ENCODE data around the gene RIC8A.
A peak's percentile ranks its signal among the peaks of the same experiment; 100 is the strongest.

The RIC8A gene

GRCh38 chr11:204587-205109 lies 2.9 kb upstream of the RIC8A start:
- no peak for DNase-seq

- DNase-seq = no peak
These were observed 2.1 kb upstream of the RIC8A start for GRCh38 chr11:205221-206001.

GRCh38 chr11:206002-206384 lies 1.5 kb upstream of the RIC8A start:
- DNase-seq = no peak

- no peak for DNase-seq
These were observed 841 bp upstream of the RIC8A start for GRCh38 chr11:206526-207207.

GRCh38 chr11:207863-208180 lies 314 bp downstream of the RIC8A start:
- no peak for DNase-seq

- peak; percentile 24 for DNase-seq
These were observed 841 bp downstream of the RIC8A start for GRCh38 chr11:208181-208916.

GRCh38 chr11:208917-209260 lies 1.4 kb downstream of the RIC8A start:
- DNase-seq = no peak

- no peak for DNase-seq
These were observed 2.0 kb downstream of the RIC8A start for GRCh38 chr11:209275-210121.

- DNase-seq = peak; percentile 28
These were observed 2.8 kb downstream of the RIC8A start for GRCh38 chr11:210122-210802.

- DNase-seq = no peak
These were observed 3.3 kb downstream of the RIC8A start for GRCh38 chr11:210803-211180.

- DNase-seq = no peak
These were observed 3.8 kb downstream of the RIC8A start for GRCh38 chr11:211295-211694.

GRCh38 chr11:211741-212140 lies 4.2 kb downstream of the RIC8A start:
- no peak for DNase-seq

GRCh38 chr11:212150-213100 lies 4.9 kb downstream of the RIC8A start:
- no peak for DNase-seq

GRCh38 chr11:213111-213510 lies 5.6 kb downstream of the RIC8A start:
- DNase-seq = no peak

GRCh38 chr11:214083-214482 lies 6.6 kb downstream of the RIC8A start:
- no peak for DNase-seq

GRCh38 chr11:215581-216037 lies 8.1 kb downstream of the RIC8A start:
- no peak for DNase-seq

- no peak for DNase-seq
These were observed 8.8 kb downstream of the RIC8A start for GRCh38 chr11:216081-216974.

GRCh38 chr11:217704-218103 lies 10.2 kb downstream of the RIC8A start:
- DNase-seq = no peak

GRCh38 chr11:218815-219593 lies 11.5 kb downstream of the RIC8A start:
- no peak for DNase-seq
